ENCODE measurements around the gene TNNI3.

TNNI3 gene

DNA sequence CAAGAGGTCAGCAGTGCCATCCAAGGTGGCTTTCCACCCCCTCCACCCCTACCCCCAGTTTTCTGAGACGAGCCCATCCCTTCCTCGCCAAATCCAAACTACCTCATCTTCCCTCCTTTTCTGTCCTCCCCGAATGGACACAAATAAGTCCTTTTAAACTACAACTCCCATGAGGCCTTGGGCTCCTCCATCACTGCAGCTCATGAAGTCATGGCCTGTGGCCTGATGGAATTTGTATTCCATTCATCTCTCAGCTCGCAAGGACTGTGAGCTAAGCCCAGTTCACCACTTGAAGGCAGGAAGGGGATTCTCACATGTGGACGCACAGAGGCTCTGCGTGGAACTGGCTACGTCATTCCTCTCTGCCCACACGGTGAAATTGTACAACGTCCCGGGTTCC, 39.3 kb upstream of the TNNI3 start:
- TF ChIP-seq, protein P1, sequence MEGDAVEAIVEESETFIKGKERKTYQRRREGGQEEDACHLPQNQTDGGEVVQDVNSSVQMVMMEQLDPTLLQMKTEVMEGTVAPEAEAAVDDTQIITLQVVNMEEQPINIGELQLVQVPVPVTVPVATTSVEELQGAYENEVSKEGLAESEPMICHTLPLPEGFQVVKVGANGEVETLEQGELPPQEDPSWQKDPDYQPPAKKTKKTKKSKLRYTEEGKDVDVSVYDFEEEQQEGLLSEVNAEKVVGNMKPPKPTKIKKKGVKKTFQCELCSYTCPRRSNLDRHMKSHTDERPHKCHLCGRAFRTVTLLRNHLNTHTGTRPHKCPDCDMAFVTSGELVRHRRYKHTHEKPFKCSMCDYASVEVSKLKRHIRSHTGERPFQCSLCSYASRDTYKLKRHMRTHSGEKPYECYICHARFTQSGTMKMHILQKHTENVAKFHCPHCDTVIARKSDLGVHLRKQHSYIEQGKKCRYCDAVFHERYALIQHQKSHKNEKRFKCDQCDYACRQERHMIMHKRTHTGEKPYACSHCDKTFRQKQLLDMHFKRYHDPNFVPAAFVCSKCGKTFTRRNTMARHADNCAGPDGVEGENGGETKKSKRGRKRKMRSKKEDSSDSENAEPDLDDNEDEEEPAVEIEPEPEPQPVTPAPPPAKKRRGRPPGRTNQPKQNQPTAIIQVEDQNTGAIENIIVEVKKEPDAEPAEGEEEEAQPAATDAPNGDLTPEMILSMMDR (conservative IDR thresholded peaks at IDR 0.05; ENCODE audit: low read depth, low read length), result no peak
- H3K4me3 ChIP-seq (ENCODE audit: low read length), result no peak overlapping the region
- no peak for DNase-seq (ENCODE audit: low read depth)

DNA sequence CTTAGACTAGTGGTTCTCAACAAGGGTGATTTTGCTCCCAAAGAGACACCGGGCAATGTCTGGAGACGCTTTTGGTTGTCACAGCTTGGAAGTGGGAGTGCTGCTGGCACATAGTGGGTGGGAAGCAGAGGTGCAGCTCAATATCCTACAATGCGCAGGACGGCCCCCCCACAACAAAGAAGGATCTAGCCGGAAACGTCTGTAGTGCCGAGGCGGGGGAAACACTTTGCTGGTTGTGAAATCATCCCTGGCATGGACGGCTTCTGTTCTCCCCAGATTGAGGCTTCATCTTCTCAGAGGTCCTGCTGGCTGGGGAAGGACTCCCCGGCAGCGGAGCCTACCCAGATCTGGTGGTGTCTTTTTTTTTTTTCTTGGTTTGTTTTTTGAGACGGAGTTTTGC, 35.9 kb upstream of the TNNI3 start:
- TF ChIP-seq, protein P1 (conservative IDR thresholded peaks at IDR 0.05; ENCODE audit: low read depth, low read length), result no peak
- DNase-seq (ENCODE audit: low read depth), result no peak
- no peak overlapping the region for H3K4me3 ChIP-seq (ENCODE audit: low read length)

DNA sequence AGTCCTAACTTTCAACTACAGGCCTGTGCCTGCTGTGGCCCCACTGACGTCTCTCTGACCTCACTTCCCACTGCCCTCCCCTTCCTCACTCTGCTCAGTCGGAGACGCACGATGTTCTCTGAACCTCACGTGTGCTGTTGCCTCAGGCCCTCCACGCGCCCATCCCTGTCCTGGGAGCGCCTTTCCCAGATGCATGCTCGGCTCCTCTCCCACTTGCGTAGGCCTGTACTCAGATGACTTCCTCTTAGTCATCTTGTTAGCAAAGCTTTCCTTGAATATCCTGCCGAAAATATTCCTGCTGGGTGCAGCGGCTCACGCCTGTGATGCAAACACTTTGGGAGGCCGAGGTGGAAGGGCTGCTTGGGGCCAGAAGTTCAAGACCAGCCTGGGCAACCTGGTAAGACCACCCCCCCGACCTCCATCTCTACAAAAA, 31.9 kb upstream of the TNNI3 start:
- peak; percentile 80 for DNase-seq (ENCODE audit: low read depth)
- TF ChIP-seq, protein P1 (conservative IDR thresholded peaks at IDR 0.05; ENCODE audit: low read depth, low read length), result no peak
- no peak overlapping the region for H3K4me3 ChIP-seq (ENCODE audit: low read length)

DNA sequence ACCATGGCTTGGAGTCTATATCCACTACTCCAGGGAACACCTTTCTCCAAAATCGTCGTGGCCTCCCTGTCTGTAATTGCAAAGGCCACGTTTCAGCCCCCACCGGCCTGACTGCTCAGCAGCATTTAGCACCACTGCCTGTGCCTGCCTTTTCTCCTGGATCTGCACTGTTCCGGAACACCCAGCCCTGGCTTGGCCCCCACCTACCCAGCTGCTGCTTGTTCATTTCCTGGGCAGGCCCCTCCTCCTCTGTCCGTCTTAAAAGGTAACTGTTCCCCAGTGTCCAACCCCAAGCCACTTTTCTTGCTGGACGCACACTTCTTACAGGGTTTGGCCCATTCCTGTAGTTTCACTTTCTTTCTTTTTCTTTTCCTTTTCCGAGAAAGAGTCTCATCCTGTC, 31.1 kb upstream of the TNNI3 start:
- TF ChIP-seq, protein P1 (conservative IDR thresholded peaks at IDR 0.05; ENCODE audit: low read depth, low read length), result no peak
- no peak overlapping the region for H3K4me3 ChIP-seq (ENCODE audit: low read length)
- no peak for DNase-seq (ENCODE audit: low read depth)

DNA sequence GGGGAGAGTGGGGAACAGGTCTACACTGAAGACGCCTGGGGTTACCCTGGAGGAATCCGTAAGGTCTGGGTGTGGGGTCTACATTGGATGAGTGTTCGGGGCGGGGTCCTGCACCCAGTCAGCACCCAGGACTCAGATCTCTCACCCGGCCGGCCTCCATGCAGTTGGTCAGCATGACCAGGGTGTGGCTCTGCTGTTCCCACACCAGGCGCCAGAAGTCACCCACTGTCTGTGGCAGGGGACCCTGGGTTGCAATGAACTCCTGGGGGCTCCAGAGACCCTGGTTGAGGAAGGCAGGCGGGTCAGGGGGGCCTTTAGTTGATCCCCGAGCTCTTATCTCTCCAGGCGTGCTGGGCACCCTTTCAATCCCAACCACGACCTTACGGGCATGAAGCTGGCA, 28.5 kb upstream of the TNNI3 start:
- H3K4me3 ChIP-seq (ENCODE audit: low read length), result no peak overlapping the region
- TF ChIP-seq, protein P1 (conservative IDR thresholded peaks at IDR 0.05; ENCODE audit: low read depth, low read length), result no peak
- DNase-seq (ENCODE audit: low read depth), result no peak

DNA sequence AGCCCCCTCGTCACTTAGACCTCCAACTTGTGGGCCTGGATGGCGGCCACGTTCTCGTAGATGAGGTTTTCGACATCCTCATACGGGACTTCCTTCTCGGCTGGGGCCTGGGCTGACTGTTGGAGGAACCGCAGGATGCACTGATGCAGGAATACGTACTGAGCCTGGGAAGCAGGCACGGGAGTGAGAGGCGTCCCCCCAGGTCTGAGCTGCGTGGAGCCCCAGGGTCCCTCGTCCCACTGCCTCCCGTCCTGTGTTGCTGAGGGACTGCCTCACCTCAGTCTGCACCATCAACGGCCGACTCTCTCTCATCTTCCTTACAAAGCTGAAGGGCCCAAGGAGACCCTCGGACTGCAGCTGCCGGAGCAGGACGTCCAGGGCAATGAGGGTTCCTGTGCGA, 24.2 kb upstream of the TNNI3 start:
- no peak overlapping the region for H3K4me3 ChIP-seq (ENCODE audit: low read length)
- TF ChIP-seq, protein P1 (conservative IDR thresholded peaks at IDR 0.05; ENCODE audit: low read depth, low read length), result no peak
- no peak for DNase-seq (ENCODE audit: low read depth)

DNA sequence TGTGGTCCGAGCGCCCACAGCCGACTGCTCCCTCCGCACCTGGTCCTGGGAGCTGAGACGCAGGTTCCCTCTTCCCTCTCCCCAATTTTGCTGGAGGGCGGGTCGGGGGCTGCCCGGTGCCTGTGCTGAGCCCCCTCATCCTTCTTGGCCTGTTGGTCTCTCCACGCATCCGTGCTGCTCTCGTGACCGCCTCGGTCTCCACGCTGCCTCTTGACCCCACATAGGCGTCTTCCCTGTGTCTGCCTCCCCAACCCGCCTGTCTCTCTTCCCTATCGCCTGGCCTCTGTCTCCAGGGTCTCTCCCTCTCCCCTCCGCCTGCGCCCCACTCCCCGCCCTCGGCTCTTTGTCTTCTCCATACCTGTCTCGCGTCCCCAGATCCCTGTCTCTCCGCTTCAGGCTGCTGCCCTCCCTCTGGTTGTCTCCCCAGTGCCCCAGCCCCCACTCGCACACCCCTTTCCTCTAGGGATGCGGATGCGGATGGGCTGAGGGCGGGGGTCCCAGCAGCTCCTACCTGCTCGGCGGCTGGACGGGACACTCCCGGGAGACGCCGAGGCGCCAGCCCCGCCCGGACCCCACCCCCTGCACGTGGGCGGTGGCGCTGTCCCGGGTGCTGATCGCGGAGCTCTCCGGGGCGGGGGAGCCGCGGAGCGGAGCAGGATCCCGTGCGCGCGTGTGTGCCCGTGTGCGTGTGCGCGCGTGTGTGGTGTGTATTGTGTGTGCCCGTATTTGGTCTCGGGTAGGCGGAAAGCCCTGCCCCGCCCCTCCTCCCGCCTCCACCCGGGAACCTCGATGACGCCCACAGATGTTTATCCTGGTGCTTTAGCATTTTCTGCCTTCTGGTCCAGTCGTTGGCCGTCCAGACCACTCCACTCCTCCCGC, 22.3 kb upstream of the TNNI3 start, which contains the start of gene SYT5:
Gene SYT5, minus strand, starts transcription at position 684 of the 879 bp plus-strand sequence. CDS start 1,248 bp downstream, outside the sequence.
- DNase-seq (ENCODE audit: low read depth), result no peak
- TF ChIP-seq, protein P1 (conservative IDR thresholded peaks at IDR 0.05; ENCODE audit: low read depth, low read length), result no peak
- H3K4me3 ChIP-seq (ENCODE audit: low read length), result peak within 1 kb of the TSS; percentile 52
